ENCODE results near the gene SLBP. TPM values are rescaled to one million over a fixed set of nuclear protein-coding genes. Genes with fewer than 3 reads are reported as not detected.

Gene SLBP
- 114 and 157 TPM in 2 replicates for total RNA-seq

DNA sequence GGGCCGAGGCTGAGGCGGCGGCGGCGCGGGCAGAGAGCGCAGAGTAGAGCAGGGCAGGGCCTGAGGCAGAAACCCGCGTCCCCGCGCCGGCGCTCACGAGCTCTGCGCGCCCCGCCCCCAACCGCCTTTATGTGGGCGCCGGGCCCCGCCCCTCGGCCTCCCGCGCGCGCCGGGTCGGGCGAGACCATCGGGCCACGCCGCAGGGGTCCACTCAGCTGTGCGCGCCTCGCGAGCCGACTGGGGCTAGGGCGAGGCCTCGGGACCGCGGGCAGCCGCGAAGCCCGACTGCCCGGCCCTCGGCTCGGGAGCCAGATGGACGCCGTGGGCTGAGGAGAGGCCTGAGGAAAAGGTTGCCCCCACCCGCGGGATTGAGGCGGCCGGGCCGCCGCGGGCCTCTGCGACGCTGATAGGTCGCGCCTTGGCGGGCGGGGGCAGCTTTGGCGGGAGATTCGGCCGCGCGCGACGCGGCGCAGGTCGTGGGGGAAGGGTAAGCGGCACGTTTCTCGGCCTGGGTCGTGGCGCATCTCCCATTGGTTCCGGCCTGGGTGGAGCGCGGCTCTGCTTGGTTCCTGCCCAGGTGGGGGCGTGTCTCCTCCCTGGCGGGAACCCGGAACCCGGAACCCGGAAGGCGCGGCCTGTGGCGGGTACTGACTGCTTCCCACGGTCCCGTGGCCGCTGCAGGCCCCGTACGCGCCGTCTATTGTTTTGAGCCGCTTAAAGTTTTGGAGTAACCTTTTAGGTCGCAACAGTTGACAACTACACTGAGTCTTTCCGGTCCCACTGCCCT is at the start of gene SLBP:
Gene SLBP, minus strand, starts transcription at position 104 of the 787 bp plus-strand sequence. CDS start 131 bp downstream, outside the sequence.
- H3K4me3 ChIP-seq (ENCODE audit: low read depth, low read length): peak within 1 kb of the TSS; percentile 93
- TF ChIP-seq, protein P1, sequence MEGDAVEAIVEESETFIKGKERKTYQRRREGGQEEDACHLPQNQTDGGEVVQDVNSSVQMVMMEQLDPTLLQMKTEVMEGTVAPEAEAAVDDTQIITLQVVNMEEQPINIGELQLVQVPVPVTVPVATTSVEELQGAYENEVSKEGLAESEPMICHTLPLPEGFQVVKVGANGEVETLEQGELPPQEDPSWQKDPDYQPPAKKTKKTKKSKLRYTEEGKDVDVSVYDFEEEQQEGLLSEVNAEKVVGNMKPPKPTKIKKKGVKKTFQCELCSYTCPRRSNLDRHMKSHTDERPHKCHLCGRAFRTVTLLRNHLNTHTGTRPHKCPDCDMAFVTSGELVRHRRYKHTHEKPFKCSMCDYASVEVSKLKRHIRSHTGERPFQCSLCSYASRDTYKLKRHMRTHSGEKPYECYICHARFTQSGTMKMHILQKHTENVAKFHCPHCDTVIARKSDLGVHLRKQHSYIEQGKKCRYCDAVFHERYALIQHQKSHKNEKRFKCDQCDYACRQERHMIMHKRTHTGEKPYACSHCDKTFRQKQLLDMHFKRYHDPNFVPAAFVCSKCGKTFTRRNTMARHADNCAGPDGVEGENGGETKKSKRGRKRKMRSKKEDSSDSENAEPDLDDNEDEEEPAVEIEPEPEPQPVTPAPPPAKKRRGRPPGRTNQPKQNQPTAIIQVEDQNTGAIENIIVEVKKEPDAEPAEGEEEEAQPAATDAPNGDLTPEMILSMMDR (conservative IDR thresholded peaks at IDR 0.05; ENCODE audit: low read depth, low read length): no peak
- no peak for DNase-seq (ENCODE audit: low read depth)

DNA sequence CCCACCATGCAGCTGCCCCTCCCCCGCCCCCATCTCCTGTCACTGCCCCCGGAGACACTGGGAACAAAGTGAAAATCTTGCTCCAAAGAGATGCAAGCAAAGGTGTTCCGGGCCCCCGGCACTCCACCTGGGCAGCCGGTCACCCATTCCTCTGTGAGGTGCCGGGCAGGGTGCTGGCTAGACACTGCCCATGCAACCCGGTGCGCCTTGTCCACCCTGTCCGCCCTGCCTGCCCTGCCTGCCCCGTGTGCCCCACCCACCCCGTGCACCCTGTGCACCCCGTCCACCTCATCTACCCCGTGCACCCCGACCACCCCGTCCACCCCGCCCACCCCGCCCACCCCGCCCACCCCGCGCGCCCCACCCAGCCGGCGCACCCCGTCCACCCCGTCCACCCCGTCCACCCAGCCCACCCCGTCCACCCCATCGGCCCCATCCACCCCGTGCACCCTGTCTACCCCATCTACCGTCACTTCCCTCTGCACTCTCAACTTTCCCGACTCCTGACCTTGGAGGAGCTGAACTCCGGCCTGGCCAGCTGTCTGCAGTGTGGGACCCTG is 49.1 kb upstream of the SLBP start:
- DNase-seq (ENCODE audit: low read depth): no peak
- no peak overlapping the region for H3K4me3 ChIP-seq (ENCODE audit: low read depth, low read length)
- TF ChIP-seq, protein P1 (conservative IDR thresholded peaks at IDR 0.05; ENCODE audit: low read depth, low read length): no peak

DNA sequence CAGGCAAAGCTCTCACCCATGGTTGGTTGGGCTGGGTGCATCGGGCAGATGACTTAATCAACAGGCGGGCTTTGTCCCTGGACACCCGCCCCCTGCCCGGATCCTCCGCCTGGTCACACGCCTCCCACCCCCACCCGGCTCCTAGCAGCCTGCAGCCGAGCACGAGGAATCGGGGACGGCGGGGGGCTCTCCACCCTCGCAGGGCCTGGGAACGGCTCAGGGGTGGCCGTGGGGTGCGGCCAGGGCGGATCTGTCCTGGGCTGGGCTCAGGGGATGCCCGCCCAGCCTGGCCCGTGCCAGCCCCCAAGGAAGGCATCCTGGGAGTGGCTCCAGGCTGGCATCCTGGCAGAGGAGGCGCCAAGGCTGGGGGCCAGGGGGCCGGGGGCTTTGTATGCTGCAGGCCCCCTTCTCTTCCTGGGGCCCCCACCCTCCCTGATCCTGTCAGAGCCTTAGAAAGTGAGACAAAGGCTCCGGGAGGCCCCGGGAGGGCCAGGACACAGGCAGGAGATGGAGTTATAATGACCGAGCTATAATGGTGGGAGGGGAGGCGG is 48.5 kb upstream of the SLBP start:
- TF ChIP-seq, protein P1 (conservative IDR thresholded peaks at IDR 0.05; ENCODE audit: low read depth, low read length): no peak
- H3K4me3 ChIP-seq (ENCODE audit: low read depth, low read length): no peak overlapping the region
- DNase-seq (ENCODE audit: low read depth): no peak

DNA sequence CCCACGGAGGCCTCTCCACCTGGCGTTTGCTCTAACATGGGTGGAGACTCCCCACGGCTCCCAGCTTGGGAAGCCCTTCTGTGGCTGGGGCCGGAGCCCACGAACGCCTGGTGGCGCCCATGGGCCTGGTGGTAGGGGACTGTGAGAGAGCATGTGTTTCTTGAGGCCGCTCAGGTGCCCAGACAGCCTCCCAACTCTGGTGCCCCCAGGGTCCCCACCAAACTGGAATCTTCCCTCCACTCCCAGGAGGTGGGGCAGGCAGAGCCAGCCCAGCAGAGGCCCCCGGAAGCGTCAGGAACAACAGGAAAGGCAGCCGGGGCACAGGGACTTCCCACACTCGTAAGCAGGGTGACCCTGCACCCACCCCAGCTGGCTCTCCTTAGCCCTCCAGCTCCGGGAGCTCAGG is 47.7 kb upstream of the SLBP start:
- TF ChIP-seq, protein P1 (conservative IDR thresholded peaks at IDR 0.05; ENCODE audit: low read depth, low read length): no peak
- DNase-seq (ENCODE audit: low read depth): no peak
- no peak overlapping the region for H3K4me3 ChIP-seq (ENCODE audit: low read depth, low read length)

DNA sequence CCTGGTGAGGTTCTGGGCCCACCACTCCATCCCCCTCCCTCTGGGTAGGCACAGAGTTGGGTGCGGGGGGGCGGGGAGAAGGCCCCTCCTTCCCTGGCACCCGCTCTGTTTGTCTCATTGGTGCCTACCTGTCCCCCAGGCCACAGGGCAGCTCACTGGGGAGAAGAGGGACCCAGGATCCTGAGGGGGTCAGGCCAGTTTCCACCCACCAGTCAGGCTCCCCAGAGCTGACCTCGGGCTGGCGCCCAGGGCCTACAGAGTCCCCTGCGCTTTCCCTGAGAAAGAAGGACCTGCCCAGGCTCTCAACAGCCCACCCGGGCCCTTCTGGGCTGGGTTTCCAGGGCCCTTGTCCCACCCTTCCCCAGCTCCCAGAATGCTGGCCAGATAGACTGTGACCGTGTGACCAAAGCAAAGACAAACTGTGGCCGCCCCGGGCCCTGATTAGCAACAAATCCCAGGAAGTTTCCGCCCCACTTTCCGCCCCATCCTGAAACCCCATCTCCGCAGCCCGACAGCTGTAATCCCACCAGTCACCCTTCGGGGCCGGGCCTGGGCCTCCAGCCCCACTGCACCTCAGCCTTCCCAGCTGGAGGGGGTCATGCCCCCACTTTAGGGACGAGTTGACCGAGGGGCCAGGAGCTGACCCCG is 47.2 kb upstream of the SLBP start:
- no peak for DNase-seq (ENCODE audit: low read depth)
- TF ChIP-seq, protein P1 (conservative IDR thresholded peaks at IDR 0.05; ENCODE audit: low read depth, low read length): no peak
- no peak overlapping the region for H3K4me3 ChIP-seq (ENCODE audit: low read depth, low read length)

DNA sequence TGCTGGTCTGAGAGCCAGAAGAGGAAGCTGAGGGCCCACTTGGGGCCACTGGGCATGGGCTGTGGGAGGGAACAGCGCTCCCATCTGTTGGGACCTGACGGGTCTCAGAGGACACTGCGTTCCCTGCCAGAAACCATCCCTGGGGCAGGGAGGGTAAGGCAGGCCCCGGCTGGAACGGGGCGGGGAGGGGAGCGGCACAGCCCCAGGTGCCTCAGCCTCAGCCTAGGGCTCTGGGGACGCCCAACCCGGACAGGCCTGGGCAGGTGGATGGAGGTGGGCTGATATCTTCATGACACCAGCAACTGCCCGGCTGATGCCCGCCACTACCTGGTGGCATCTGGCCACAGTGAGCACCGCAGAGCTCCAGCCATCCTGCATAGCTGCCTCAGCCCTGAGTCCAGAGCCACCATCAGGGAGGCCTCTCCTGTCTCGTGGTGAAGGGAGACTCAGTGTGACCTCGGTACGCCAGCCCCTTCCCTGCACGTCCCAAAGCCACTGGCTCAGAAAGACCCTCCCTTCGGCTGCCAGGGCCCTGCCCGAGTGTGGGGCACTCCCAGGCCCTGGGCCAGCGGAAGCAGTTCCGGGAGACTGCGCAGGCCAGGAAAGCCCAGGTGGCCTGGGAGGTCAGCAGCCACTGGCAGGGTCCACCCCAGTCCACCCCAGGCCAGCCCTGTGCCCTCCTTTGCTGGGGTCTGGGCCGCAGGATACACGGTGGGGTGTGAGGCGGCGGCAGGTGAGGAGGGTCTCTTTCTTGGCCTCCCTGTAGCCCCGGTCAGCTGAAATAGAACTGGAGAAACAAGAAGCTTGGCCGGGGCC is 46.4 kb upstream of the SLBP start:
- TF ChIP-seq, protein P1 (conservative IDR thresholded peaks at IDR 0.05; ENCODE audit: low read depth, low read length): no peak
- no peak overlapping the region for H3K4me3 ChIP-seq (ENCODE audit: low read depth, low read length)
- no peak for DNase-seq (ENCODE audit: low read depth)

All from epithelial cell of proximal tubule (primary cell).